H9 (cell line): ENCODE measurements around the gene ZNF804A. TPM values are rescaled to one million over a fixed set of nuclear protein-coding genes. Genes with fewer than 3 reads are reported as not detected.

ENCODE experiments used
- DNase-seq: peaks from one replicate; pipeline ENCODE4 v3.0.0-alpha.2; 2017
- H2AFZ ChIP-seq: one replicate; pipeline ENCODE4 v1.6.1; 2013; ENCODE audit warnings: mild to moderate bottlenecking, low read length, control low read depth, moderate library complexity
- H2AK5ac ChIP-seq: 2 replicates; pipeline ENCODE4 v1.6.1; 2013; ENCODE audit warnings: low read length, control low read depth, mixed read lengths; ENCODE audit not compliant: insufficient read length
- H2BK120ac ChIP-seq: one replicate; pipeline ENCODE4 v1.6.1; 2013; ENCODE audit warnings: low read depth, mild to moderate bottlenecking, low read length, control low read depth, inconsistent platforms; ENCODE audit not compliant: poor library complexity, severe bottlenecking
- H2BK12ac ChIP-seq: 2 replicates; pipeline ENCODE4 v1.6.1; 2013; ENCODE audit warnings: low read length, control low read depth, mixed read lengths, low read depth; ENCODE audit not compliant: insufficient read length
- H2BK15ac ChIP-seq: 2 replicates; pipeline ENCODE4 v1.6.1; 2013; ENCODE audit warnings: low read depth, low read length, control low read depth
- H2BK20ac ChIP-seq: one replicate; pipeline ENCODE4 v1.6.1; 2013; ENCODE audit warnings: low read depth, mild to moderate bottlenecking, low read length, control low read depth, inconsistent platforms; ENCODE audit not compliant: poor library complexity, severe bottlenecking
- H2BK5ac ChIP-seq: 2 replicates; pipeline ENCODE4 v1.6.1; 2013; ENCODE audit warnings: low read length, control low read depth, mixed read lengths; ENCODE audit not compliant: insufficient read length
- H3K14ac ChIP-seq: 2 replicates; pipeline ENCODE4 v1.6.1; 2013; ENCODE audit warnings: low read length, control low read depth; ENCODE audit not compliant: insufficient read depth
- H3K18ac ChIP-seq: 2 replicates; pipeline ENCODE4 v1.6.1; 2013; ENCODE audit warnings: low read depth, mild to moderate bottlenecking, mixed read lengths, low read length, control low read depth; ENCODE audit not compliant: insufficient read length
- H3K23ac ChIP-seq: 2 replicates; pipeline ENCODE4 v1.6.1; 2013; ENCODE audit warnings: low read length, control low read depth, mixed read lengths, low read depth; ENCODE audit not compliant: insufficient read length
- H3K23me2 ChIP-seq: 2 replicates; pipeline ENCODE4 v1.6.1; 2013; ENCODE audit warnings: low read depth, mild to moderate bottlenecking, mixed read lengths, low read length, control low read depth; ENCODE audit not compliant: insufficient read length, poor library complexity, severe bottlenecking
- H3K27ac ChIP-seq: 2 replicates; pipeline ENCODE4 v1.5.1; 2013; ENCODE audit warnings: low read length, control low read depth, mixed read lengths, low read depth; ENCODE audit not compliant: insufficient read length
- H3K27me3 ChIP-seq: 2 replicates; pipeline ENCODE4 v1.6.1; 2013; ENCODE audit warnings: low read length, control low read depth, inconsistent platforms; ENCODE audit not compliant: insufficient read depth
- H3K4ac ChIP-seq: 2 replicates; pipeline ENCODE4 v1.6.1; 2013; ENCODE audit warnings: low read depth, mild to moderate bottlenecking, control low read depth, inconsistent platforms, low read length, moderate library complexity
- H3K4me1 ChIP-seq: 2 replicates; pipeline ENCODE4 v1.6.1; 2013; ENCODE audit warnings: low read length, control low read depth, inconsistent platforms; ENCODE audit not compliant: insufficient read depth
- H3K4me2 ChIP-seq: 2 replicates; pipeline ENCODE4 v1.6.1; 2013; ENCODE audit warnings: low read length, control low read depth, mixed read lengths; ENCODE audit not compliant: insufficient read length, insufficient read depth
- H3K56ac ChIP-seq: 2 replicates; pipeline ENCODE4 v1.6.1; 2013; ENCODE audit warnings: low read depth, mild to moderate bottlenecking, mixed read lengths, low read length, control low read depth; ENCODE audit not compliant: insufficient read length
- H3K79me1 ChIP-seq: 2 replicates; pipeline ENCODE4 v1.6.1; 2013; ENCODE audit warnings: low read depth, mild to moderate bottlenecking, moderate library complexity, low read length, control low read depth, inconsistent platforms; ENCODE audit not compliant: insufficient read depth, poor library complexity, severe bottlenecking
- H3K79me2 ChIP-seq: 2 replicates; pipeline ENCODE4 v1.6.1; 2013; ENCODE audit warnings: low read length, control low read depth, inconsistent platforms; ENCODE audit not compliant: insufficient read depth
- H3K9ac ChIP-seq: 2 replicates; pipeline ENCODE4 v1.6.1; 2013; ENCODE audit warnings: low read length, control low read depth, mixed read lengths; ENCODE audit not compliant: insufficient read length; ENCODE audit errors: extremely low read depth
- H3K9me3 ChIP-seq: one replicate; pipeline ENCODE4 v1.6.1; 2013; ENCODE audit warnings: low read depth, low read length, inconsistent platforms; ENCODE audit not compliant: control insufficient read depth
- H3T11ph ChIP-seq: one replicate; pipeline ENCODE4 v1.6.1; 2013; ENCODE audit warnings: mild to moderate bottlenecking, low read length, control low read depth, inconsistent platforms
- H4K20me1 ChIP-seq: one replicate; pipeline ENCODE4 v1.6.1; 2013; ENCODE audit not compliant: control insufficient read depth, insufficient read length, insufficient read depth
- H4K5ac ChIP-seq: 2 replicates; pipeline ENCODE4 v1.6.1; 2013; ENCODE audit warnings: low read depth, mild to moderate bottlenecking, mixed read lengths, low read length, control low read depth; ENCODE audit not compliant: insufficient read length
- H4K8ac ChIP-seq: replicated peaks from 2 replicates; pipeline ENCODE4 v1.6.1; 2013; ENCODE audit warnings: low read length, control low read depth, mixed read lengths, low read depth; ENCODE audit not compliant: insufficient read length
- H4K91ac ChIP-seq: 2 replicates; pipeline ENCODE4 v1.6.1; 2013; ENCODE audit warnings: low read depth, mild to moderate bottlenecking, moderate library complexity, mixed read lengths, low read length, control low read depth; ENCODE audit not compliant: insufficient read length
- H3K27ac Mint-ChIP-seq, 3 experiments: 2 replicates in 2 of 3; 3 replicates in 1 of 3; pipeline ENCODE4 v1.8.0; 2020 to 2021; ENCODE audit warnings: mixed read lengths in 3 of 3, mild to moderate bottlenecking in 1 of 3, moderate library complexity in 1 of 3
- H3K27me3 Mint-ChIP-seq: 2 replicates; pipeline ENCODE4 v1.8.0; 2021; ENCODE audit warnings: low read depth, mild to moderate bottlenecking, moderate library complexity, mixed read lengths
- H3K36me3 Mint-ChIP-seq, 3 experiments: 2 replicates in 2 of 3; 3 replicates in 1 of 3; pipeline ENCODE4 v1.8.0; 2020 to 2021; ENCODE audit warnings: low read depth in 3 of 3, mixed read lengths in 3 of 3; ENCODE audit not compliant: insufficient read depth in 1 of 3
- H3K4me1 Mint-ChIP-seq, 2 experiments: 2 replicates each; pipeline ENCODE4 v1.8.0; 2020; ENCODE audit warnings: mixed read lengths in 2 of 2
- H3K4me3 Mint-ChIP-seq, 2 experiments: 2 replicates in 1 of 2; 3 replicates in 1 of 2; pipeline ENCODE4 v1.8.0; 2020 to 2021; ENCODE audit warnings: mild to moderate bottlenecking in 2 of 2, mixed read lengths in 2 of 2, moderate library complexity in 1 of 2
- H3K9me3 Mint-ChIP-seq, 2 experiments: 2 replicates in 1 of 2; 3 replicates in 1 of 2; pipeline ENCODE4 v1.8.0; 2020; ENCODE audit warnings: mild to moderate bottlenecking in 2 of 2, mixed read lengths in 2 of 2, moderate library complexity in 1 of 2
- CTCF ChIP-seq: fragments of 200-600 bp; sonication (generic); conservative IDR thresholded peaks from 3 replicates; pipeline ENCODE4 v1.8.0; 2021; ENCODE audit warnings: antibody characterized with exemption, mild to moderate bottlenecking
- WGBS: extraction: QIAGEN DNeasy Blood & Tissue Kit; methylation state at CpG from one replicate; pipeline ENCODE4 v1.1.7; 2013; ENCODE audit warnings: missing lambda C conversion rate, low lambda C conversion rate, mixed read lengths; ENCODE audit not compliant: insufficient read length; ENCODE audit errors: extremely low coverage; 5-methylcytosine and 5-hydroxymethylcytosine counted together
- total RNA-seq: library from RNA; stranded (reverse); gene quantifications from 2 replicates; pipeline ENCODE4 v1.2.1, GENCODE V29; 2021

ZNF804A gene
- total RNA-seq, 1 experiment from 2014 or later, result not detected

GRCh38 chr2:184646177-184646576 is 47.8 kb downstream of the ZNF804A start:
- no peak overlapping the region for H3T11ph ChIP-seq
- no peaks in the 10 kb centered on the region for H4K20me1 ChIP-seq
- H3K4ac ChIP-seq, result no peak overlapping the region
- DNase-seq, result no peak
- H2BK12ac ChIP-seq, result no peak overlapping the region
- H3K9me3 ChIP-seq, result no peaks in the 10 kb centered on the region
- H3K14ac ChIP-seq, result no peak overlapping the region; the same call in 1 of the 2 replicates
- H4K5ac ChIP-seq, result no peak overlapping the region
- H3K9me3 Mint-ChIP-seq, result no peaks in the 10 kb centered on the region
- H3K4me2 ChIP-seq, result no peak overlapping the region
- H3K79me2 ChIP-seq, result no peaks in the 10 kb centered on the region
- H3K18ac ChIP-seq, result no peak overlapping the region
- no peak overlapping the region for H2BK15ac ChIP-seq
- H3K23me2 ChIP-seq, result no peaks in the 10 kb centered on the region
- H3K4me3 Mint-ChIP-seq, result no peak overlapping the region
- H3K4me1 Mint-ChIP-seq, result peaks cover 4 to 8% of the 10 kb centered on the region in 2 experiments; a peak in 3 of 4 replicates
- H3K56ac ChIP-seq, result no peak overlapping the region
- H2BK20ac ChIP-seq, result no peak overlapping the region
- no peak for TF ChIP-seq CTCF
- H3K27ac ChIP-seq, result no peak overlapping the region
- no peak overlapping the region for H2AK5ac ChIP-seq
- no peak overlapping the region for H4K8ac ChIP-seq
- no peaks in the 10 kb centered on the region for H3K27me3 Mint-ChIP-seq
- H2BK5ac ChIP-seq, result no peak overlapping the region
- no CpG with 5 or more reads among the region's 2 CpGs for WGBS
- H3K27ac Mint-ChIP-seq, result no peak overlapping the region
- no peaks in the 10 kb centered on the region for H3K27me3 ChIP-seq
- H3K23ac ChIP-seq, result no peak overlapping the region
- peaks cover 0 to 13% (median 0%) of the 10 kb centered on the region in 3 experiments; a peak in 1 of 7 replicates for H3K36me3 Mint-ChIP-seq
- no peak overlapping the region for H2AFZ ChIP-seq
- H2BK120ac ChIP-seq, result no peak overlapping the region
- no peaks in the 10 kb centered on the region for H3K79me1 ChIP-seq
- no peaks in the 10 kb centered on the region for H3K4me1 ChIP-seq
- H3K9ac ChIP-seq, result no peak overlapping the region
- H4K91ac ChIP-seq, result no peak overlapping the region
